Dedifferentiated amniotic fluid mesenchymal stem cell (primary cell): Measurements from ENCODE around the gene RANBP3L.

ENCODE experiments used
- DNase-seq: peaks from one replicate; pipeline ENCODE4 v3.0.0-alpha.2; 2016; ENCODE audit errors: extremely low spot score

Gene RANBP3L

DNA sequence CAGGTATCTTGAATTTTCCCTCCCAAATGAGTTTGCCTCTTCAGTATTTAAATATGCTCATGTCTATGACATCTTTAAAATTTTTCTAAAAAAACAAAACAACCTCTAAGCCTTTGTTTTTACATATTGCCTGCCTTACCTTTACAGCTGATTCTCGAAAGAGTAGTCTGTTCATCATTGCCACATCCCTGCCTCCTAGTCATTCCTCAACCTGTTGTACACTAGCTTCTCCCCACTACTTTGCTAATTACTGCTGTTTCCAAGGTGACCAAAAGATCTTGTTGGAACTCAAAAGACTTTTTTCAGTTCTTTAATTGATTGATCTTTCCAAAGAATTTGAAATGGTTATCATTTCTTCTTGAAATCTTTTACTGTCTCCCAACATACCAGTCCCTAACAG is 58.0 kb downstream of the RANBP3L start:
- no peak for DNase-seq

DNA sequence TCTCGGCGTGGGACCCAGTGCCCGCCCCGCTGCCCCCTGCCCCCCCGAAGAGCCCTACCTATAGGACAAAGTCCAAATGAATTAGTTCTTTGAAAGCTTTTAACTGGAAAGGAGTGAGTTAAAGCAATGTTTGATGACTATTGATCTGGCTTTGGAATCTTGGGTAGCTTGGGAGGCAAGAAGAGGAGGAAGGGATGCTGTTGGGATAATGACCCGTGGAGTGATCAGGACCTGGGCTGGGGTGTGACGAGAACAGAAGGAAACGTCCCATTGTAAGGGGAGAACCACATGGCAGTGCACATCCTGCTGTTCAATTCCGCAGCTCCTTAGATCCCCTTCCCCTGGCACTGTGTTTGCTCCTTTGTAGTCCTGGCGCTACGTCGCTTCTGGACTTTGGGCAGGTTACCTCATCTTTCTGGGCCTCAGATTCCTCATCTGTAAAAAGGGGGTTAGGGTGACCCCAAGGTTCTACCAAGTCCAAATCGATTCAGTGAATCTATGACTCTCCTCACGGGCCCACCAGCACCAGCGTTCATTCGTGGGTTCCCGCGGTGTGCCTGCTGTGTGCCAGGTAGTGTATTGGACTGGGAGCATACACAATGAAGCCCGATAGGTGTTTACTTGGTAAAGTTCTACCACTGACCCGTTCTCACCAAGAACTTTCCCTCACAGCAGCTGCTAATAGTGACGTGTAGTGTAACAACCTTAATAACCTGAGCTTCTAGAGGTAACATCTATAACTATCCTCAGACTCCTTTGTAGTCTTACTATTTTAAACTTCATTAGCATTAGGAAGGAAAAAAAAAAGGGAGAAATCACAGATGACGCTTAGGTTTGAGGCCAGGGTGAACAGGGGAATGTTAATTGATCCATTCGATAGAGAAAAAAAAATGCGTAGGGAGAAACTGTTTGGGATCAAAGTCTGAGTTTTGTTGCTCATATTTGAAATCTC is 58.9 kb downstream of the RANBP3L start:
- DNase-seq = no peak

DNA sequence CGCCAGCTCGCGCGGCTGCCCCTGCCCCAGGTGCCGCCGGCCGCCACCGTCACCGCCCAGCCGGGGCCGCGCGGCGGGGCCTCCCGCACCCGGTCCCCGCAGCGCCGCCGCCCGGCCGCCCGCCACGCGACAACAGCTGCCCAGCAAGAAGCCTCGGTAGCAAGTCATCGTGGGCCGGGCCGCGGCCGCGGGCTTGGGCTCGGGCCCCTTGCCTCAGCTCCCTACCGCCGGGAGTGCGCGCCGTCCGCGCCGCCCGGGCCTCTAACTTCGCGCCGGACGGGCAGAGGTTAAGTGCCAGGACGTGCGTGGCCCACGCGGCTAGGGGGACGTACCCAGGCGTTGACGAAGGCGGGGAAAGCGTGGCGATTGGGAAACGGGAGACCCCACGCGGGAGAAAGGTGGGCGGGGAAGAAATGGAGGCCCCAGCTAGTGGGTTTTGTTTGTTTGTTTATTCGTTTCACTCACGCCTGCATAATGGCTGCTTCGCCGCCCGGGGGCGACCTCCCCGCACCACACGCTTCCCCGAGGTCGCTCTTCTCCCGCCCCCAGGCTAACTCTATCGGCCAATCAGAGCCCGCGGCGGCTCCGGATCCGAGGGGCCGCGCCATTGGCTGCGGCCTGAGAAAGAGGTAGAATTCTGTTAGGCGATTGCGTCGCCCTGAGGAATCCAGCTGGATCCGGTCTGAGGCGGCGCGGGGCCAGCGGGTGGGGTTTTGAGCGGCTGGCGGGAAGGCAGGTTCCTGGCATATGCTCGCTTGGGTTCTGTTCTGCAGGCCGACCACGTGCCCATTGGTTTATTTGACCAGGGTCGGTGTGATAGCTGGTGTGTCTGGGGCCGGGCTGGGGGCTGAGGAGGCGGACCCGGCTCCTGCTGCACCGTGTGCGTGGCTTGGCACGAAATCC is 59.8 kb downstream of the RANBP3L start, which contains the start of gene NADK2:
Gene NADK2, minus strand, starts transcription at position 295 of the 903 bp plus-strand sequence. Its CDS starts 127 bp downstream, at position 168.
- peak; percentile 95 for DNase-seq

DNA sequence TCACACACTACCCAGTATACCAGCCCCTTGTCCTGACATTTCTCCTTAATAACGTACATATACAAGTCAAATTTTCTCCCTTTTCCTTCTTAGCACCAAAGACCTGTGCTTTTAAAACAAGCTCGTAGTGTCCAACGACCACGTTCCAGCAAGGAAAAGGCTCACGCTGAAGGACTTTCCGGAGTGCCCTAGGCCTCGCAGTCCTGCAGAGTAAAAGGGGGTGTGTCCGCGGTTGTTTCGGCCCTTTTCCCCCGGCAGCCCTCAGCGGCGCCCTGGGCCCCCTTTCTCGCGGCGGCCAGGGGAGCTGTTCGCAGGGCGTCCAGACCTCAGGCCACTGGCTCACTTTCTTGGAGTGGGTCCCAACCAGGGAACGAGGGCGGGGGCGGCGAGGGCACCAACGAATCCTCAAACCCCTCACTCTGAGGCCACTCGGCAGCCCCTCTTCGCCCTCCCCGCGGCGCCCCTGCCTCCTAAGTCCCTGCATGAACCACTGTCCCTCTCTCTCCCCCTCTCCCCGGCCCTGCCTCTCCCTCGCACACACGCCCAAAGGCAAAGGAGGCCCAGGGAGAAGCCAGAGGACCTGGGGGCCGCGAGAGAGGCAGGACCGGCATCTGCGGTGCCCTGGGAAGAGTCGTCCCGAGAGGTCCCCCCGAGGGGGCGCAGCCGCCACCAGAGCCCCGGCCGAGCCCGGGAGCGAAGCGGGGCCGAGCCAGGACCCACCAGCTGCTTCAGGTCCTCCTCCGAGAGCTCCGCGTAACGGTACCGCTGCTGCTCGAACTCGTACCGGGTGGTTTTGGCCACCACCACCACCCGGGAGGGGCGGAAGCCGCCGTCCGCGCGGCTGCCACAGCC is 60.7 kb downstream of the RANBP3L start:
- DNase-seq = peak; percentile 40

DNA sequence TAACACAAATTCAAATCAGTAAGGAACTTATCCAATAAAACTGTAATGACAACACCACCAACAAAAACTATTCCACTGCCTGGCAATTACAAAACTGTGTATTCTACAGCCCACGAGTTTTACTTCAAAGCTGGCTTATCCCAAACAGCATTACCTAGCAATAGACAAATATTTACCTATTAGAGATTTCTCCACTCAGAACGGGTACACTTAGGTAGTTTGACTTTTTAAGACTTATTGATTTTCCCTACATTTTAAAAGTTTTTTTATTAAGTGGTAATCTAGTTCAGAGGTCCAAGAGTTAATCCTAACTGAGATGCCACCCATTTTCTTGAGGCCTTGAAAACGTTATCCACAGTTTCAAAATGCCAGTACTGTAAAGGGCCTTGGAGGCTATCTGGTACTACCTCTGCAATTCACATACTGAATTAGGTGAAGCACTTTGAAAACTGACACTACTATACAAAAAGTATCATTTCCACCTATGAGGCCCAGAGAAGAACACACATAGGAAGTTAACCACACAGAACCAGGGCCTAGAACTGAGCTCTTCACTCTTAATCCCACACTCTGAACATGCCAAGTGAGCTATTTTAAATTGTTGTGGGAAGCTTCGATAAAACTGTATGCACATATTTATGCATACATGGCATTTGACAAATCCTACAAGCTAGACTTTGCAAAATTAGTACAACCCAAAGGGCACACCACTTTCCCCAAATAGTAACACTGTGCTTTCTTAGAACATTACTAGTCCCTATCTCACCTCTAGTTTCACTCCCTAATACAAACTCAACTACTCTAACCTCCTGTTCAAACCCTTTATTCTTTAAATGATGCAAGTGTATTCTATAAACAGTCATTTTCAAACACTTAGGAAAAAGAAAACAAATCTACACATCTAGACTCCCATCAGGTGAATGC is 62.1 kb downstream of the RANBP3L start:
- no peak for DNase-seq

DNA sequence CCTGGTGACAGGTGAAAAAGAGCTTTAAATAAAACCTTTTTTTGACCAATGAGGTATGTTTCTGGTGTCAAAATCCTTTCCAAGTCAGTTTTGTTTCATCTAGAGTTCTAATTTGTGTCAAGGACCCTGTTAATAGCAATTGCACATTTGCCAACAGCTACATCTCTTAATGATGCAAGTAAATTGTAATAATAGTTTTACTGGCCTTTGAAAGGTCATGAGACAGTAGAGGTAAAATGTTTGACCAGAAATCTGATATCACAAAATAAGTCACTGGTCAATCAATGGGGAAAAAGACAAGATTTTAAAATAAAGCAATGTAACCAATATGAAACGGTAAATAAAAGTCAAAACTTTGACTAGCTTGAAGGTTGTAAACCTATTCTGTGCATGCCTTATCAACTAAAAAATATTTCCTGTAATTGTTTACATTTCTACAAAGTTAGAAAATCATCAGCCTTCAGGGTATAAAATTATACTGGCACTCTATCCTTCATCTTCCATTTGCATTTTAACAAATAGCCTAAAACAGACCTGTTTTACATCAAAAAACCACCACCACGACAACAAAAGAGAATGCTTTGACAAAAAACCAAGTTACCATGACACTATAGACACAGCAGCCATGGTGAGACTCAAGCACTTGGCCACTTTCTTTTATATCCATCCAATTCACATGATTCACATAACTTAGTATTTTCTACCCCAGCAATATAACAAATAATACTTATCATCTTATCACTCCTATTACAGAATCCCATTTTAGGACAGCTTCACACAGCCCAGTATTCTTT is 63.0 kb downstream of the RANBP3L start:
- no peak for DNase-seq

DNA sequence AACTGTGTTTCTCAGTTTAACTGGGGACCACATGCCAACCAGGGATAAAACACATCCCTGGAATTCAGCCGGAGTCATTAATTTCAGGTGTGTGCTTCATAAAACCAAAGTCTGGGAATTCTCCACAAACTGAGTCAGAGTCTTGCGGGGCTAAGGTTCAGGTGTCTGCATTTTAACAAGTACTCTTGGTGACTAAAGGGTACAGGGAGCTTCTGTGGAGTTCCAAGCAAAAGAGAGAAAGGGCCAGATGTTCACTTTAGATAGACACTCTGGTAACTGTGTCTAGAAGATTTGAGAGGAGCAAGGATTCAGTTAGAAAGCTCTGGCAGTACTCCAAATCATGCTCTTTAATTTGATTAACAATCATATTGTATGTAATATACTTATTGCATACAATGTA is 64.0 kb downstream of the RANBP3L start:
- no peak for DNase-seq

DNA sequence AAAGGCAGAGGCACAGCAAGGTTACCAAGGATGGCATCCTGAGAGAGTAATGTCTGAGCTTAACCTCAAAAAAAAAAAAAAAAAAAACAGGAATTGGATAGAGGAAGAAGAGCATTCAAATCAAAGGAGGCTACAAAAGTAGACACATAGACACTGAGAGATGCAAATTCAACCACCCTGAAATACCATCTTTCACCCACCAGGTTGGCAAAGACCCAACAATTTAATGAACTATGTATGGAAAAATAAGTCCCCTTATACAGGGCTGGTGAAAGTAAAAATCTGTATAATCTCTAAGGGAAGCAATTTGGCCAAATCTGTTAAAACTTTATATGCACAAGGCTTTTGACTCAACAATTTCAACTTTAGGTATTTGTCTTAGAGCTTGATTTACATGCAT is 64.9 kb downstream of the RANBP3L start:
- no peak for DNase-seq

DNA sequence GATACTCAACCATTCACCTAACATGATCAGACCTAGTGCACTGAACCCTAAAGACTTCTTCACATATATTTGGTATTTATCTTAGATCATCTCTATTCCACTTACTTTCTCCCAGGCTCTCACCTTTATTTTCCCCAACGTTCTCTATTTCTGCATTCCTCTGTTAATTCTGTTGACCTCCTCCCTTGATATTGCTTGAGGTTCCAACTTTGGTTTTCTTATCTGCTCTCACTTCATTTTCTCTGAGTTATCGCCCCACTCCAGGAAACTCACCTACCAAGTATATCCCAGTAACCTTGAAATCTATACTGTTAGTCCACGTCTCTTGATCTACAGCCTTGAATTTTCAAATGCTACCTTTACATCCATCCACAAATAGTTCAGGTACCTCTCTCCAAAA is 69.2 kb downstream of the RANBP3L start:
- DNase-seq = no peak

DNA sequence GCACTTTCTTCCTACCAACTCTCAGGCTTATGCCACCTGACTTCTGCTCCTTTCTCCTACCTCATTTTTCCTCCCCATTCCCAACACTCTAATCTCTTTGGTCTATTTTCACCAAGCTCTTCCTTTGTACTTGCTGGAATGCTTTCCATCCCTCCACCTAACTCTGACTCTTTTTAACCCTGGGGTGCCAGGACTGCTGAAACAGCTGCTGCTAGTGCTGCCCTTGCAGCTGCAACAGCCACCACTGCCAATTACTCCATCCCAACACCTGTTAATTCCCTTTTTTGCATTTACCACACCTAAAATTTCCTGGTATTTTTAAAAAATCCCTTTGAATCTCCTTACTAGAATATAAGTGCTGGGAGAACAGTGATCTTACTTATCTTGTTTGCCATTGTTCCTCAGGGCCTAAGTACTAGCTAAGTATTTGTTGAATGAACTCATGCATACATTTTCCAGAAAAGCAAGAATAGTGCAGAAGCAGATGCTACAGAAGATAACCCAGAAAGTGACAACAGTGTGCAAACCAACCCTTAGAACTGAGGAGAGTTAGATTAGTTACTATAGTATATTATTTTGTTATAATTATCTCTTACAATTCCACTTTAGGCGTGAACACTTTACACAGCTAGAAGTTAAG is 71.4 kb downstream of the RANBP3L start:
- no peak for DNase-seq

DNA sequence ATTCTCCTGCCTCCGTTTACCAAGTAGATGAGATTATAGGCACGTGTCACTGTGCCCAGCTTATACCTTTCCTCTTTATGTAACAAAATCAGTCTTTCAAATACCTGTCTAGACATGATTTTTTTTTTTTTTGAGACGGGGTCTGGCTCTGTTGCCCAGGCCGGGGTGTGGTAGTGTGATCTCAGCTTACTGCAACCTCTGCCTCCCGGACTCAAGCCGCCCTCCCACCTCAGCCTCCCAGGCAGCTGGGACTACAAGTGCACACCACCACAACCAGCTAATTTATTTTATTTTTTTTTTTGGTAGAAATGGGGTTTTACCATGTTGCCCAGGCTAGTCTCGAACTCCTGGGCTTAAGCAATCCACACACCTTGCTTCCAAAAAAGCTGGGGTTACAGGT is 73.2 kb downstream of the RANBP3L start:
- DNase-seq = no peak

DNA sequence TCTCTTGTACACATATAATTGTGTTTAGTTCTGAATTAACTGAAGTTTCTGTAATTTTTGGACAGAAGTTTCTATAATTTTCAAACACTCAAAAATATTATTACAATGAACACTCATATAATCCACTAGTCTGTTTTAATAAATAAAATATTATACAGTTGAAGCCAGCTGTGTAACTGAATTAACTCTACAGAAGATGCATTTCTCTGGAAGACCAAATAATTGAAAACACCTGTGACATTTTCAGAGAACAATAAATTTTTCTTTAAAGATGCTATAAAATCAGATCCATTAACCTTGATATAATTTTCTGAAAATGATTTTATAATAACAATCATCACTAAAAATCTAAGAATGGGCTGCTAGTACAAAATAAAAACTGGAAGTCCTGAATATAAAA is 74.7 kb downstream of the RANBP3L start:
- no peak for DNase-seq

DNA sequence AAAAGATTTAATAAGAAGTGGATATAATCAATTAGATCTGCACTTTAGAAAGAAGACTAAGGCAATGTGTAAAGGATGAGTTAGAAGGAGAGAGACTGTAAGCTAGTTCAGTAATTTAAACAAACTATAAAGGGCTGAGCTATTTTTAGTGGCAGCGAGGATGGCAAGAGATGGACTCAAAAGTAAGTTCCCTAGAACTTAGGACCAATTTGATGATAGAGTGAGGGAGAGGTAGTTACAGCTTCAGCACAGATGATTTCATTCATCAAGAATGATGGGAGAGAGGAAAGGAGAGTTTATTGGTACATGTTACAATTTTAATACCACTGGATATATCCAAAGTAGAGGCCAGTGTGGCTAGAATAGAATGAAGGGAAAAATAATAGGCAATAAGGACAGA is 79.1 kb downstream of the RANBP3L start:
- DNase-seq = no peak

DNA sequence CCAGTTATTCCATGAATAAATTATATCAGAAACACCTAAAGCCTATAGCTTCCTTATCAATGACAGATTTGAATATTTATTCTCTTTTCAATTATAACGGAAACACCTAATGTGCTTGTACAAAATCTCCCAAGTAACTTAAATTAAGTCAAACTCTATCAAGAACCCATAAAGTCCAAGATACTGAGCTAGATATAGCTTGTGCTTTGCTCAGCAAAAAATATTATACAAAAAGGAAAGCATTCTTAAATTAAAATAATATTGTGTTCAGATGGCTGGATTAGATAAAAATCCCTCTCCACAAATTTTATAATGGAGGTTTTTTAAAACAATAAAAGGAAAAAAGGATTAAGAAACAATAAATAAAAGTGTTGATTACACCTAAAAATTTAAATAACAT is 83.7 kb downstream of the RANBP3L start:
- no peak for DNase-seq

DNA sequence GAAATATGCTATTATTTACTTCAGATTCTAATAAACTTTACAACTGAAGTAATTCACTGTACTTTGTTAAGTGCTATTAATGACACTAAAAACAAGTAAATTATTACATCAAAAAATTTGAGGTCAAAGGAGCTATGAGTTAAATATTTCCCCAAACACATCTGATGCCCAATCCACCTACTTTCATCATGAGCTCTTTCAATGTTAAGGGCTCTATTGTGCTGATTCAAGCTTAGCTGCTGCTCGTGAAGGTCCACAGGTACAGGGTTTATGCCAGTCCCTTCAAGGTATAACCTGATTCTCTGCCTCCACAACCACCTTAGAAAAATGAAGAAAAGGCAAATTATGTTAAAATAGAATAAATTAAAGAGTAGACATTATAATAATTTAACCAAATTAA is 84.1 kb downstream of the RANBP3L start:
- DNase-seq = no peak

DNA sequence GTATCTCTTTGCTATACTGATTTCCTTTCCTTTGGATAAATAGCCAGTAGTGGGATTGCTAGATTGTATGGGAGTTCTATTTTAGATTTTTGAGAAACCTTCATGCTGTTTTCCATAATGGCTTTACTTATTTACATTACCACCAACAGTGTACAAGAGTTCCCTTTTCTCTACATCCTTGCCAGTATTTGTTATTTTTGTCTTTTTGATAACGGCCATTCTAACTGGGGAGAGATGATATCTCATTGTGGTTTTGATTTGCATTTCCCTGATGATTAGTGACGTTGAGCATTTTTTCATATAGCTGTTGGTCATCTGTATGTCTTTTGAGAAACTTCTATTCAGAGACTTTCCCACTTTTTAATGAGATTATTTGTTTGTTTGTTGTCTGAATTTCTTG is 85.8 kb downstream of the RANBP3L start:
- DNase-seq = no peak

DNA sequence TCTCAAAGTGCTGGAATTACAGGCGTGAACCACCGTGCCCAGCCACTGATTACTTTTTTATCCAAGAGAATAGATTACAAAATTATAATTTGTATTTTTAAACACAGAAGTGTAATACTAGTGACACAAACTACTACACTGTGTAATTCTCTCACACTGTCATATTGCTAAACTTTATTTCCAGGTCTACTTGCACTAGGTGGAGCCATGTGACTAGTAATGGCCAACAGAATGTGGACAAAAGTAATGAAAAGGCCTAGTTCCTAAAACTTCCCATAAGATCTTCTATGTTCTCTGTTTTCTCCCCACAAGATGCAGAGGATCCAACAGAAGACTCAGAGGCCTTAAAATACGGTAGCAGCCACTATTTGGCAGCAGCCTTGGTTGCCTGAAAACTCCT is 87.3 kb downstream of the RANBP3L start:
- no peak for DNase-seq

DNA sequence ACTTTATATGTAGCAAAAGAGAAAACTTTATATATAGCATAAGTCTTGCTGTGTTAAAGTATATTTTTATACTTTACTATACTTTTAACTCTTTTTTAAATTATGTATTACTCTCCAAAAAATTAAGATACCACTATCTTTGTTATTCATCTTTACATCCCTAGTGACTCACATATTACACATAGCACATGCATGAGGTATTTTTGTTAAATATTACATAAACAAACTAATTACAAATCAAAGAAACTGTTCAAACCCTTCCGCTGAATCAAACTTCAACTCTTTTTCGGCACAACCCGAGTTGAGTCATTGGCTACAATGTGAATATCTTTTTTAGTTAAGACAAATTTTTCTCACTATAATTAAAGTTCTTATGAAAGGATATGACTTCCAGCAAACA is 92.0 kb downstream of the RANBP3L start:
- DNase-seq = no peak

DNA sequence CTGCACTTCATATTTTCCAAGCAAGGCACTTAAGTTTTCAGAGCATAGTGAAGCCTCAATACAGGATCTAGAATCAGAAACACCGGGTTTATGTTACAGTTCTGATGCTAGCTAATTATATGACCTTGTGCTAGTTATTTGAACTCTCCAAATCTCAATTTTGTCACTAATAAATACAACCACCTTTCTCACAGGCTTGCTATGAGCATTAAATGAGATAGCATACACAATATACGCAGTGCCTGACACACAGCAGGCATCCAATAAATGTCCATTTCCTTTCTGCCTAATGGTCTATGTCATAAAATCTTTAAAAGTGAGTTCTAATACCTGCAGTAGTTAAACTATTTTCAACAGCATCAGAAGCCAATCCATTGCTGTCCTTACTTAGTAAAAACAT is 92.9 kb downstream of the RANBP3L start:
- no peak for DNase-seq
